GM12891 (cell line): ENCODE measurements around the gene HTR3D.

Source experiments
- POLR2A ChIP-seq: IDR thresholded peaks from 2 replicates; pipeline ENCODE4 v1.6.1; 2011; ENCODE audit warnings: low read depth, low read length, control low read depth
- POLR2AphosphoS5 ChIP-seq: IDR thresholded peaks from 2 replicates; pipeline ENCODE4 v1.6.1; 2011; ENCODE audit warnings: low read depth, low read length, control low read depth
- TAF1 ChIP-seq: IDR thresholded peaks from 2 replicates; pipeline ENCODE4 v1.6.1; 2011; ENCODE audit warnings: low read depth, low read length, control low read depth

GRCh38 chr3:183981990-183982644 lies 49.4 kb upstream of the HTR3D start:
- TF ChIP-seq POLR2A = no peak
- TF ChIP-seq TAF1 = no peak
- no peak for TF ChIP-seq POLR2AphosphoS5
